Stimulated activated naive B cell treated with anti-CD40 and anti-IgM and Interleukin-4, amounts not matched to agents 10 μg/mL and 1 μg/mL and 100 μg/mL, for 72 hours (primary cell): ENCODE data around the gene KRT20.

Experiments
- ATAC-seq, 2 donors: fragments of 150-1000 bp; cut with Tn5 transposase; replicated peaks; 2 replicates each; pipeline ENCODE4 v1.10.0; 2021; ENCODE audit warnings: moderate library complexity in 1 of 2
- DNase-seq: peaks from one replicate; pipeline ENCODE4 v3.0.0; 2021
- H3K27ac Mint-ChIP-seq: one replicate; pipeline ENCODE4 v1.8.0; 2022; ENCODE audit warnings: mild to moderate bottlenecking, mixed read lengths
- H3K27me3 Mint-ChIP-seq, 2 donors: one replicate each; pipeline ENCODE4 v1.8.0; 2022; ENCODE audit warnings: mixed read lengths in 2 of 2
- H3K36me3 Mint-ChIP-seq, 2 donors: one replicate each; pipeline ENCODE4 v1.8.0; 2022; ENCODE audit warnings: mixed read lengths in 2 of 2, mild to moderate bottlenecking in 1 of 2
- H3K4me1 Mint-ChIP-seq, 2 donors: one replicate each; pipeline ENCODE4 v1.8.0; 2022; ENCODE audit warnings: mixed read lengths in 2 of 2, mild to moderate bottlenecking in 1 of 2
- H3K4me3 Mint-ChIP-seq, 2 donors: one replicate each; pipeline ENCODE4 v1.8.0; 2022; ENCODE audit warnings: mild to moderate bottlenecking in 2 of 2, mixed read lengths in 2 of 2, moderate library complexity in 1 of 2
- H3K9me3 Mint-ChIP-seq, 2 donors: one replicate each; pipeline ENCODE4 v1.8.0; 2022; ENCODE audit warnings: mixed read lengths in 2 of 2, mild to moderate bottlenecking in 1 of 2

KRT20 gene

GRCh38 chr17:40909755-40910154, 24.7 kb upstream of the KRT20 start:
- ATAC-seq (no peak), DNase-seq (no peak)
- Mint-ChIP-seq H3K4me3 (no peak overlapping the region), H3K4me1 (peaks cover 5% of the 10 kb centered on the region in 2 donors), H3K27me3 (peaks cover 36 to 55% of the 10 kb centered on the region in 2 donors), H3K9me3 (no peaks in the 10 kb centered on the region), H3K27ac (no peak overlapping the region), H3K36me3 (no peaks in the 10 kb centered on the region)

- peak; percentile 72 to 87 for ATAC-seq
These were observed 24.3 kb upstream of the KRT20 start for GRCh38 chr17:40909351-40909750.

GRCh38 chr17:40906613-40907012, 21.6 kb upstream of the KRT20 start:
- Mint-ChIP-seq H3K4me3 (no peak overlapping the region), H3K27ac (no peak overlapping the region), H3K4me1 (peaks cover 8% of the 10 kb centered on the region in 2 donors), H3K36me3 (no peaks in the 10 kb centered on the region), H3K27me3 (peaks cover 41 to 56% of the 10 kb centered on the region in 2 donors), H3K9me3 (no peaks in the 10 kb centered on the region)
- DNase-seq (no peak), ATAC-seq (no peak)

More at GRCh38 chr17:40909351-40909750, 24.3 kb upstream of the KRT20 start:
- H3K9me3 Mint-ChIP-seq: no peaks in the 10 kb centered on the region
- no peak overlapping the region for H3K27ac Mint-ChIP-seq
- peaks cover 40 to 59% of the 10 kb centered on the region in 2 donors for H3K27me3 Mint-ChIP-seq
- no peaks in the 10 kb centered on the region for H3K36me3 Mint-ChIP-seq
- no peak overlapping the region for H3K4me3 Mint-ChIP-seq
- peaks cover 5% of the 10 kb centered on the region in 2 donors for H3K4me1 Mint-ChIP-seq
- peak; percentile 45 for DNase-seq

DNA sequence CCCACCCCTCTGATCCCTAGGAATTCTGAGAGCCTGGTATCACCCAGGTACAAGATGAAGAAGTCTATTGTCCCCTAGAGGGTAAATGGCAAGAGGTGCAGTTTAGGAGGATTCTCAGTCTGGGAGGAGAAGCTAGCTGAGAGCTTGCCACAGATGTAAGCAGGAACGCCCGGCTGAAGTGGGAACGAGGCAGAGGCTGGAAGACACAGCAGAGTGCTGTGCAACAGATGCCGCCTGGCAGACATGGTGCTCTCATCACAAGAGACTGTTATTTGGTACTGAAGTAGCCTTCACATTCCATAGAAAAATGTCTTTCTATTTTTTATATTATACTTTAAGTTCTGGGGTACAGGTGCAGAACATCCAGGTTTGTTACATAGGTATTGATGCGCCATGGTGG, 20.3 kb upstream of the KRT20 start:
- DNase-seq (no peak), ATAC-seq (no peak)
- no peaks in the 10 kb centered on the region for H3K36me3 Mint-ChIP-seq
- no peak overlapping the region for H3K4me3 Mint-ChIP-seq
- H3K9me3 Mint-ChIP-seq: no peaks in the 10 kb centered on the region
- peaks cover 6 to 8% of the 10 kb centered on the region in 2 donors for H3K4me1 Mint-ChIP-seq
- H3K27ac Mint-ChIP-seq: no peak overlapping the region
- peaks cover 46 to 55% of the 10 kb centered on the region in 2 donors for H3K27me3 Mint-ChIP-seq

GRCh38 chr17:40903129-40903847, 18.2 kb upstream of the KRT20 start:
- Mint-ChIP-seq H3K36me3 (no peaks in the 10 kb centered on the region), H3K4me1 (peaks cover 6 to 8% of the 10 kb centered on the region in 2 donors), H3K27me3 (peaks cover 43 to 46% of the 10 kb centered on the region in 2 donors), H3K9me3 (no peaks in the 10 kb centered on the region), H3K4me3 (peak overlapping the region in 1 of 2 donors; percentile 18), H3K27ac (no peak overlapping the region)
- peak; percentile 94 to 97 for ATAC-seq
- no peak for DNase-seq

DNA sequence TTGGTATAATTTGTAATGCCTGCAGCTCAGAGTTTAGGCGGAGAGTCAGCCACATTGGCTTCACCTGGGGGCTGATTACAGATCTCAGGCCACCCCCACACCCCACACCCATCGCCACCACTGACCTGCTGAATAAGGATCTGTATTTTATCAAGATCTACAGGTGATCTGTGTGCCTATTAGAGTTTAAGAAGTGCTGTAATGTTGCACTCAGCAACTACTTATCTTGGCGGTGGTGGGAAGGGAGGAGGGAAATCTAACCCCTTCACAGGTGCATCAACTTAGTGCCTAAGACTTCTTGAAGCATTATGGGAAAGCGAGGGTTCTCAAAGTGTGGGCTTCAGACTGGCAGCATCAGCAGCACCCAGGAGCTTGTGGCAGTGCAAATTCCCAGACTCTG, 17.5 kb upstream of the KRT20 start:
- Mint-ChIP-seq H3K27ac (no peak overlapping the region), H3K36me3 (no peaks in the 10 kb centered on the region), H3K4me1 (peaks cover 6 to 8% of the 10 kb centered on the region in 2 donors), H3K27me3 (peaks cover 40 to 43% of the 10 kb centered on the region in 2 donors), H3K4me3 (no peak overlapping the region), H3K9me3 (no peaks in the 10 kb centered on the region)
- DNase-seq (no peak), ATAC-seq (no peak)

GRCh38 chr17:40901981-40902474, 17.0 kb upstream of the KRT20 start:
- Mint-ChIP-seq H3K27me3 (peaks cover 36 to 39% of the 10 kb centered on the region in 2 donors), H3K4me3 (no peak overlapping the region), H3K4me1 (peaks cover 6 to 8% of the 10 kb centered on the region in 2 donors), H3K27ac (peak overlapping the region; percentile 14), H3K9me3 (no peaks in the 10 kb centered on the region), H3K36me3 (no peaks in the 10 kb centered on the region)
- ATAC-seq (peak in 1 of 2 donors; percentile 22), DNase-seq (no peak)

DNA sequence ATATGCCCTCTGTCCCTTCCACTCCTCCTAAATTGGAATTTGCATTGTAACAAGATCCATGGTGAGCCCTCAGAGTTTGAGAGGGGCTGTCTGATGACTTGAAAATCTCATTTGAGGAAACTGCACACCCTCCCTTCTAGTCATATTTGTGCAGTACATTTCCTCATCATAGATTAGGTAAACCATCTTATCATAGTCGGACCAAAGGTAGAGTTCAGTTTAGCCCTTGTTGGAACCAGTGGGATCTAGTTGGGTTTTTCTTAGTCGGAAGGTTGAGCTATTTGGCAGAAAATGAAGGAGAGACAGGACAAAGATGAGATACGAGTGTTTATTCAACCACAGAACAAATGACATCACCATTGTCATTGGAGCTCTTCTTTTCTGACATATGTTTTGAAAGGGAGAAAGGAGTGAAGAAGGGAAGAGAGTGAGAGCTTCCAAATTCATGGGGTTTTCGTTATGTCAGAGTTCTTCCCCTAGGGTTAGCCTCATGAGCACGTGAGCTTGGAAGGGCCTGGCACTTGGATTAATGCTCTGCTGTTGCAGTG, 15.8 kb upstream of the KRT20 start:
- no peak for ATAC-seq
- no peak for DNase-seq
- no peaks in the 10 kb centered on the region for H3K9me3 Mint-ChIP-seq
- H3K4me1 Mint-ChIP-seq: peaks cover 6 to 8% of the 10 kb centered on the region in 2 donors
- peaks cover 27 to 30% of the 10 kb centered on the region in 2 donors for H3K27me3 Mint-ChIP-seq
- no peaks in the 10 kb centered on the region for H3K36me3 Mint-ChIP-seq
- no peak overlapping the region for H3K4me3 Mint-ChIP-seq
- no peak overlapping the region for H3K27ac Mint-ChIP-seq

GRCh38 chr17:40896916-40897455, 11.9 kb upstream of the KRT20 start:
- Mint-ChIP-seq H3K36me3 (no peaks in the 10 kb centered on the region), H3K4me3 (no peak overlapping the region), H3K4me1 (peaks cover 7 to 10% of the 10 kb centered on the region in 2 donors), H3K27ac (no peak overlapping the region), H3K9me3 (no peaks in the 10 kb centered on the region), H3K27me3 (peaks cover 37 to 40% of the 10 kb centered on the region in 2 donors)
- ATAC-seq (no peak), DNase-seq (no peak)

GRCh38 chr17:40895106-40895730, 10.2 kb upstream of the KRT20 start:
- ATAC-seq (no peak), DNase-seq (no peak)
- Mint-ChIP-seq H3K4me3 (no peak overlapping the region), H3K9me3 (no peaks in the 10 kb centered on the region), H3K36me3 (no peaks in the 10 kb centered on the region), H3K27me3 (peaks cover 32 to 41% of the 10 kb centered on the region in 2 donors), H3K27ac (no peak overlapping the region), H3K4me1 (peaks cover 7 to 10% of the 10 kb centered on the region in 2 donors)

DNA sequence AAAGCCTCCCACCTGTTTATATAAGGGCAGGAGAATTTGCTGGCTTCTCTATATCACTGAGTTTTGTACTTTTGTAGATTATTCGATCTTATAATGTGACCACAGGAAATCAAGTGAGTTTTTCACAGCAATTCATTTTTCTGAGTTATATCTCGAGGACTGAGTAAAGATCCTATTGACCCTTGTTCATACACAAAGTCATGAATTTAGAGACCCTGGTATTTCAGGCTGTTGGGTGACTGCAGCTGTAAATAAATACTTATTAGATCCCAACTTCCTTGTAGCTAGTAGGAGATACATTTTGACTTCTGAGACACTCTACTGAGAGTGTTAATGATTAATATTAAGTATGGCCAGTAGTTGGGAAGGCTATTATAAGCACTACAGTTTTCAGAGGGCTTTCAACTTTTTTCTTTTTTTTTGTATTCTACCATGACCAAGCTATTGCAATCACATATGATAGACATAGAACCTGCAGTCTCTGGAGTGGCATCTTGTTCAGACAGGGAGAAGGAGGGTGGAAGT, 3.2 kb upstream of the KRT20 start:
- DNase-seq (no peak), ATAC-seq (no peak)
- Mint-ChIP-seq H3K4me1 (peaks cover 8% of the 10 kb centered on the region in 2 donors), H3K27me3 (peaks cover 32 to 44% of the 10 kb centered on the region in 2 donors), H3K9me3 (no peaks in the 10 kb centered on the region), H3K4me3 (no peak overlapping the region), H3K27ac (no peak overlapping the region), H3K36me3 (no peaks in the 10 kb centered on the region)

DNA sequence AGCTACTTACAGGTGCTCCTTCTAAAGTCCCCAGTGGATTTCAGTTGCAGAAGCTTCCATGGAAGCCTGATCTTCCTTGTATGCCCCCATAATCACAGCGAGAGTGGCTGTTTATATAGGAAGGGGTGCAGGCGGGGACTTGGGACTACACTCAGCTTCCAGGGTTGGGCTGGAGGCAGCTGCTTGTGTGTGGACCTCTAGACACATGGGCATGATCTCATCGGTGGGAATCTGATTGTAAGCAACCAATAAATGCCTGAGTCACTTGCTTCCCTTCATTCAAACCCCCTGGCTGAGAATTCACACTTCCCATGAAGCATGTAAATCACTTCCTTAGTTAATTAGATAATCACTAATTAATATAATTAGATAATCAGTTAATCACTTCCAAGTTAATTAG, 1.0 kb upstream of the KRT20 start:
- no peak overlapping the region for H3K4me3 Mint-ChIP-seq
- ATAC-seq (no peak), DNase-seq (no peak)
- H3K9me3 Mint-ChIP-seq: no peaks in the 10 kb centered on the region
- H3K36me3 Mint-ChIP-seq: no peaks in the 10 kb centered on the region
- no peak overlapping the region for H3K27ac Mint-ChIP-seq
- H3K4me1 Mint-ChIP-seq: peaks cover 4 to 8% of the 10 kb centered on the region in 2 donors
- peaks cover 30 to 31% of the 10 kb centered on the region in 2 donors for H3K27me3 Mint-ChIP-seq

DNA sequence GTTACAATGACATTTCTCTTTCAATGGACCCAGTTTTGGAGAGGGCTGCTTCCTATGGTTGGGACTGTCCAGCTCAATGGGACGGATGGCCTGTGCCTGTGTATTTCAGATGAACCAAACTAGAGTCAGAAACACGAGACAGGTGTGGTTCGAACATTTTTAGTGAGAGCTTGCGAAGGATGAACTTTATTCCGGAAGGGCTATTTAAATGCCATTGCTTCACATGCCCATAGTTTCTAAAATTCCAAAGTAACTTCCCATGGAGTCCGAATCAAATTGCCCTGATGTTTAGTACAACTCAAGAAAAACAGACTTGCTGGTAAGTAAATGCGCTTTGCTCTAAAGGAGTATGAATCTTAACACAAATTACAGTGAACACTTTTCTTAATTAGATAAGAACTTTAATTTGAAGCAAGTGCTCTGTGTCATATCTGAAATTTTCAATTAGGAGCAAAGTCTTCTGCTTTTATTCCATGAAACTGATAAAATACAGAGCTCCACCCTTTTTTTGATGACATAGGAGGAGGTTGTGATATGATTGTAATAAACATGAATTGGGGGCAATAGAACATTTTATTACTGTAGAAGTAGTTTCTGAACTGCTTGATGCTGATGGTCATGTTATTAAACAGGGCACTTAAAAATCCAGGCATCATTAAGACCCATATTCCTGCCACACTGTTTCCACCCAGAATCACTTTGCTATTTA, 1.3 kb downstream of the KRT20 start:
- peaks cover 2% of the 10 kb centered on the region in 2 donors for H3K4me1 Mint-ChIP-seq

DNA sequence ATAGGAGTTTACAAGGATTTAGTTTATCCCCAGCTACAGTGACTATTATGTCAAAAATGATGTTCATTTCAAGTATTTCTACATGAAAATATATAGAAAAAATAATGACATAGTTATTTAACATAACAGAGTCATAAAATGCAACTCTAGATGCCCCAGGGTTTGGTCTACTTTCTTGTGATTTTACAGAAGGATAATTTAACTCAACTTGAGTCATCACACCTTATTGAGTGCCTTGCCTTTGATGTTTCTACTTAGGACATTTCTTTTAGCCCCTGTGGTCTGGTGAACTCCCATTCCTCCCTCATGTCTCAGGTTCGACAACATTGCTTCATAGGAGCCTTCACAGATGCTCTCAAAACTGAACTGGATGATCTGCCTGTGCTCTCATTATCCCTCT, 2.0 kb downstream of the KRT20 start:
- DNase-seq (no peak), ATAC-seq (no peak)
- no peak overlapping the region for H3K4me3 Mint-ChIP-seq
- no peak overlapping the region for H3K27ac Mint-ChIP-seq
- no peaks in the 10 kb centered on the region for H3K36me3 Mint-ChIP-seq
- H3K4me1 Mint-ChIP-seq: no peaks in the 10 kb centered on the region
- H3K9me3 Mint-ChIP-seq: no peaks in the 10 kb centered on the region
- H3K27me3 Mint-ChIP-seq: peaks cover 12% of the 10 kb centered on the region in 2 donors

More for the DNA sequence above, 1.3 kb downstream of the KRT20 start:
- H3K27me3 Mint-ChIP-seq: peaks cover 18 to 19% of the 10 kb centered on the region in 2 donors
- H3K27ac Mint-ChIP-seq: no peak overlapping the region
- ATAC-seq (no peak), DNase-seq (no peak)
- H3K36me3 Mint-ChIP-seq: no peaks in the 10 kb centered on the region
- no peaks in the 10 kb centered on the region for H3K9me3 Mint-ChIP-seq
- no peak overlapping the region for H3K4me3 Mint-ChIP-seq
